ENCODE results near the gene MATR3.
A peak's percentile ranks its signal among the peaks of the same experiment; 100 is the strongest.

MATR3 gene

GRCh38 chr5:139273322-139273571 is 20.3 kb upstream of the MATR3 start:
- DNase-seq, result no peak

GRCh38 chr5:139273572-139274289 is 19.8 kb upstream of the MATR3 start:
- DNase-seq, result peak; percentile 93

- DNase-seq, result no peak
Observed at GRCh38 chr5:139275536-139275935, 18.0 kb upstream of the MATR3 start.

GRCh38 chr5:139275956-139276355 is 17.6 kb upstream of the MATR3 start:
- peak; percentile 40 for DNase-seq

- no peak for DNase-seq
Observed at GRCh38 chr5:139276426-139276825, 17.1 kb upstream of the MATR3 start.

GRCh38 chr5:139277171-139277570 is 16.4 kb upstream of the MATR3 start:
- no peak for DNase-seq

GRCh38 chr5:139278540-139279274 is 14.8 kb upstream of the MATR3 start:
- no peak for DNase-seq

- DNase-seq, result no peak
Observed at GRCh38 chr5:139282197-139282557, 11.4 kb upstream of the MATR3 start.

GRCh38 chr5:139283252-139284166 is 10.0 kb upstream of the MATR3 start:
- DNase-seq, result no peak

GRCh38 chr5:139284295-139284694 is 9.2 kb upstream of the MATR3 start:
- DNase-seq, result no peak

- no peak for DNase-seq
Observed at GRCh38 chr5:139285651-139286392, 7.7 kb upstream of the MATR3 start.

- no peak for DNase-seq
Observed at GRCh38 chr5:139287890-139288635, 5.5 kb upstream of the MATR3 start.

GRCh38 chr5:139291051-139291450 is 2.5 kb upstream of the MATR3 start:
- DNase-seq, result no peak

GRCh38 chr5:139293202-139293506 is 386 bp upstream of the MATR3 start:
- no peak for DNase-seq

GRCh38 chr5:139294374-139295165 is 1.0 kb downstream of the MATR3 start:
- peak; percentile 72 for DNase-seq

- DNase-seq, result peak; percentile 40
Observed at GRCh38 chr5:139295346-139296057, 2.0 kb downstream of the MATR3 start.

- no peak for DNase-seq
Observed at GRCh38 chr5:139296198-139296597, 2.7 kb downstream of the MATR3 start.

- DNase-seq, result no peak
Observed at GRCh38 chr5:139296862-139297326, 3.4 kb downstream of the MATR3 start.

GRCh38 chr5:139297439-139298133 is 4.0 kb downstream of the MATR3 start:
- no peak for DNase-seq

GRCh38 chr5:139298242-139298641 is 4.7 kb downstream of the MATR3 start:
- DNase-seq, result no peak
